ENCODE data around the gene ARMC9.
"Not testable (repeated sequence)": the region's sequence is repeated elsewhere in the genome, so short reads cannot be mapped to it uniquely, and the experiment has no call there.

The ARMC9 gene

DNA sequence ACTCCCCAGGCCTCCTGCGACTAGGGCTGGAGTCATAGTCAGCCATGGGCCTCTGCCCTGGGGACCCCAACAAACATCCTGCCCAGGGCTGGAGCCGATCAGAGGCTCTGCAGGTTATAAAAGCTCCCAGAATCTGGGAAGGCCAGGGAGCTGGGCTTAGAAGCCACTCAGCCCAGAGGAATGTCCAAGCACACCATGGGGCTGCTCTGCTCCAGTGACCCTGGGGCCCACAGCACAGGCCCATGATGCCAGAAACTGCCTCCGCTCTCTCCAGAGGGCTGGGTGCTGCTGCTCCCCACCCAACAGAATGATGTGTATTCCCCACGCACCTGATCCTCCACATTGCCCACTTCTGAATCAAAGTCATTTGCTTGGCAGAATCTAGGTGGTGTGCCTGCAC, 88.5 kb downstream of the ARMC9 start:
- no peak for DNase-seq (ENCODE audit: low spot score)

DNA sequence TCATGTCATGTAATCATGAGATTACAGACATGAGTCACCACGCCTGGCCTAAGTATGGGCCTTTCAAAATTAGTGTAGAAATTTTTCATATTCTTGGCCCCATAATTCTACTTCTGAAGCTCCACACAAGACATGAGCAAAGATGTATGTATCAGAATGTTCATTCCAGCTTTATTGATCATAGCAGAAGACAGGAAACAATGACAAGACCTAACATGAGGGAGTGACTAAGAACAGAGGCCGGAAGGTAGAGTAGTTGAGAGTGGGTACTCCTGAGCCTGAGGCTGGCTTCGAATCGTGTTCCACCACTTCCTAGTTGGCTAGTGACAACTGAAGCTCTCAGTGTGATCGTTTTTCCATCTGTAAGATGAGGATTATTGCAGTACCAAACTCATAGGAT, 89.3 kb downstream of the ARMC9 start:
- no peak for DNase-seq (ENCODE audit: low spot score)

- no peak for DNase-seq (ENCODE audit: low spot score)
Measured at GRCh38 chr2:231288590-231288989, 90.2 kb downstream of the ARMC9 start.

DNA sequence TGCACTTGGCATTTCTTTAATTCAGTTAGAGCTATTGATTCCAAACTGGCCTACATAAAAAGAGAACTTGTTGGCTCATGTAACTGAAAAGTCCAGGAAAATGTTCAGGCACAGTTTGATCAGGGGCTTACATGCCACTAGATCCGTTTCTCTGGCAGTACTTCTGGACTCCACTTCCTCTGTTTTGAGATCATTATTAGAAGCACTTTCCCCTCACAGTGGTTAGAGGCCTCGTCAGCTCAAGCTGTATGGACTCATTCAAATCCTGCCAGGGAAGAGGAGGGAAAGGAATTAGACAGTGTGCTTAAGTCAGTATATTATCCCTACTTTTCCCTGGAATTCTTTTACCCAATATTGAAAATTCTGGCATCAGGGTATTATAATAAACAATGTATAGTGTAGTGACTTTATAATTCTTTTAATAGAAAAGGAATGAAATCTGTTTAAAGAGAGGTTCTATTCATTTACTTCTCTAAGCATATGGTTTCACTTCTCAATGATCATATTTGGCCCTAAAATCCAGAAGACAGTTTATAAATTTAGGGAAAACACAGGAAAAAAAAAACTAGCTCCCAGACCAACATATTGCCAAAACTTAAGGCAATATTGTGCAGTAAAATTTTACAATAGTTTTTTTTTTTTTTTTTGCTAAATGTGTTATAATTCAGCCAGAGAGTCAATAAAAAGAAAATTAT, 92.0 kb downstream of the ARMC9 start:
- DNase-seq (ENCODE audit: low spot score) = no peak

GRCh38 chr2:231292472-231293134, 94.2 kb downstream of the ARMC9 start:
- DNase-seq (ENCODE audit: low spot score) = no peak

- DNase-seq (ENCODE audit: low spot score) = no peak
Measured at GRCh38 chr2:231293163-231293562, 94.7 kb downstream of the ARMC9 start.

DNA sequence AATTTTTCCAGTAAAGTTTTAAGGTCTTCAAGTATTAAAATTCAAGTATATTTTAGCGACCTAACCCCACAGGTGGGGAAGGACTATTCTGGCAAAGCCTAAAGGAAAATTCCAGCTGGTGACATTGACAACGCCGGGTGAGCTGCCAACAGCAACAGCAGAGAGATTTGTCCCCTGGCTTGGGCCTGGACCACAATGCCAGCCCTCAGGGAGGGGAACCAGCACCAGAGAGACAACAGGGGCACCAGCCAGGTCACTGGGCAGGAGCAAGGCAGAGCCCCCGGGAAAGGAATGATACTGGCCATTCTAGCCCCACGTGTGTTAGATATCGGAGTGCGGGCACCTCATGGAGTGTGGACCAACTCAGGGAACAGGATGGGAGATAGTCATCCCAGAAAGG, 95.7 kb downstream of the ARMC9 start:
- DNase-seq (ENCODE audit: low spot score) = no peak

DNA sequence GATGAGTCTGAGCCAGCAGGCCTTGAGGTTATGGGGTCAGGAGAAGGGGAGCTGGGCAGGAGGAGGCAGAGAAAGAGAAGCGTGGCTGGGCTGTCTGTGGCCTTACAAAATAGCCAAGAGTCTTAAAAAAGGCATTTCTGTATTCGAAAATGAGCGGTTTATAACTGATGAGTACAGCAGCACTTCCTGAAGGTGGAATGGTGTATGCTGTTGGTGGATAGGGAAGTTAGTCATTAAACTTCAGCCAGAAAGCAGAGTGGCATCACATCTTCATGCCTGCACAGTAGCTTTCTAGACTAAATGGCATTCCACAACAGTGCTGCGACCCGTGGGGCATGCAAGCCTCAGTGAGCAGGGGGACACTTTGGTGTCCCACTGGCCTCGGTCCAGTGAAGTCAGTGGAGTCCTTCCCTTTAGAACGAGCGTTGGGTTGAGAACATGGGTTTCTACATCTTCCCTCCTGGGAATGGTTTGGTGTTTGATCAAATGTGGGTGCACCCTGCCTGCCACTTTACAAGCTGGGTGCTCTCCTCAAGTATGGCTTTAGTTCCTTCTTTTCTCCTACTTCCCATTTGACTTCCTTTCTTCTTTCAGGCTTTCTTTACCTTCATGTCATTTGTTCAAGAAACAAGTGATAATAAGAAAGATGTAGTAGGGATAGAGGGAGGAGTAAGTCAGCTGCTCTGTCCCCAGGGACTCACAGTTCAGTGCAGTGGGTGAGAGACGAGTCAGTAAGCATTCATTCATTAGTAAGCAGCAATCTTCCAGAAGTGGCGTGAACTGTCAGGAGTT, 96.3 kb downstream of the ARMC9 start:
- no peak for DNase-seq (ENCODE audit: low spot score)

- no peak for DNase-seq (ENCODE audit: low spot score)
Measured at GRCh38 chr2:231295363-231295655, 96.9 kb downstream of the ARMC9 start.

- no peak for DNase-seq (ENCODE audit: low spot score)
Measured at GRCh38 chr2:231296401-231296974, 98.1 kb downstream of the ARMC9 start.

GRCh38 chr2:231297108-231297908, 98.9 kb downstream of the ARMC9 start:
- peak; percentile 69 for DNase-seq (ENCODE audit: low spot score)

DNA sequence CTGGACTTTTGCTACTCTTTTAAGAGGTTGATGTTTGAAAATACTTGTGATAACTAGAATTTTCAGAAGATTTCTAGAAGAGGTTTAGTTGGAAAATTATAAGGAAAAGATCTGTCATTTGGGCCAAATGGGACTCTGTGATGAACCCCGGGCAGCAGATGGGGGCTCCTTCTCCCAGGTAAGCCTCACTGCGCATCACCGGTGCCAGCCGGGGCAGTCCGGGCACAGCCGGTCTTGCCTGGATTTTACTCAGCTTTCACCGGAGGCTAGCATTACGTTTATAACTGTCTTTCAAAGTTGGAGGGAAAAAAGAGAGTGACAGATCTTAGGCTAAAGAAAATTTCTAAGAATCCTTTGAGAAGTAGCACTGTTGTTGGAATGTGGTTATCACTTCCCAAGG, 99.7 kb downstream of the ARMC9 start:
- no peak for DNase-seq (ENCODE audit: low spot score)

DNA sequence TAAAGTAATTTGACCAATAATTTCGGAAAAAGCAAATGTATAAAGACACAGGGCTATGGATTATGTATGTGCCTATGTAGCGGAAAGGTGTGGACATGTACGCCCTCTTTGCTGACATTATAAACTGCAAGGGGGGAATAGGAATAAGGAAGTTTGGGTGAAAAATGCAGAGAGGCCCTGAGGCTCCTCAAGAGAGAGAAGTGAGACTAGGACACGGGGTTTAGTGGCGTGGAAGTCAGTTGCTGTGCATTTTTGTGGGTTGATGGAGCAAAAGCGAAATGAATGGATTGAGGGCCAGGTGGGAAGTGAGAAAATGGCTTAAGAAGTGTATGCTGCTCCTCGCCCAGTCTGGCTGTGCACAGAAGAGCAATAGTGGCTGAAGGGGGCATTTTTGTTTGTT, 100.8 kb downstream of the ARMC9 start:
- DNase-seq (ENCODE audit: low spot score) = no peak

- DNase-seq (ENCODE audit: low spot score) = no peak
Measured at GRCh38 chr2:231300020-231300721, 101.7 kb downstream of the ARMC9 start.

GRCh38 chr2:231300722-231301076, 102.3 kb downstream of the ARMC9 start:
- no peak for DNase-seq (ENCODE audit: low spot score)

- DNase-seq (ENCODE audit: low spot score) = not testable (repeated sequence)
Measured at GRCh38 chr2:231304259-231304658, 105.8 kb downstream of the ARMC9 start.

DNA sequence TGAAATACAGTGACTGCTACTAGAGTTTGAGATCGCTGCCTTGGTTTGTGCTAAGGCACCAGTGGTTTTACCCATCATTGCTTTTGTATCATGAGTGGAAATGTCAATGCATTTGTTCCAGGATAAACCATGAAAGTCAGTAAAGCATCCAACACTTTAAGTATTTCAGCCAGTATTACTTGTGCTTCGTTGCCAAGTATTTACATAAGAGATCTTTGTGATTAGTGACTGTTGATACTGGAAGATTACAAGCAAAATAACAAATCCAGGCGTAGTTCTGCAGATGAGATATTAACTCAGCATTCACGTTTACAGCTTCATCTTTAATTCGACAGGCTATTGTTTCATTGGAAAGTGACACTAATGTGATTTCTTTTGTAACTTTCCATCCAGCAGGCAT, 106.8 kb downstream of the ARMC9 start:
- no peak for DNase-seq (ENCODE audit: low spot score)

DNA sequence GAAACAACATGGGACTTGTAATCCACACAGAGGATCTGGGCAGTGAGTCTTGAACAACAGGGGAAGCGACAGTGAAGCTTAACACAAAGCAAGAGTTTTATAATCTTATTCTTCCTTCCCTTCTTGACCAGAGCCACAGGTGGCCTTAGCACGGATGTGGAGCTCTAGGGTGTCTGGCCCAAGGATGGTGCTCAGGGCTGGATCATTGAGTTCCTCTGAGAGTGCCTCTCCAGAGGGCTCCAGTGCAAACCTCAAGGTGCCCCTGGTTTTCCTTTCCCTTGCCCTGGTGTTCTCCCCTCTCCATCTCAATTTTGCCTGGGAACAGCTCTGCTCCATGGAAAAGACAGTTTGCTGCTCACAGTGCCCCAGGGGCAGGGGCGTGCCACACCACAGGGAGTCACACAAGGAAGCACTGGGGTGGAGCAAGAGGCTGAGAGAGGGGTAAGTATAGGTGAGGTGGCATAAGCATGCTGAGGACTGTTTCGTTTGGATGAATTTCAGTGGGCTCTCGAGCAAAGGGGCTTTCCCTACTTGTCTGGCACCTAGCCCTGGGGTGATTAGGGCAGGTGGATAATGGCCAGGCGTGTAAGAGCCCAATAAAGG, 108.5 kb downstream of the ARMC9 start:
- no peak for DNase-seq (ENCODE audit: low spot score)

GRCh38 chr2:231308219-231308618, 109.8 kb downstream of the ARMC9 start:
- no peak for DNase-seq (ENCODE audit: low spot score)

GRCh38 chr2:231308631-231309428, 110.4 kb downstream of the ARMC9 start:
- peak; percentile 51 for DNase-seq (ENCODE audit: low spot score)

Data from AG08396 (cell line).